ENCODE results near the gene ECHS1.
"Not testable (repeated sequence)": the region's sequence is repeated elsewhere in the genome, so short reads cannot be mapped to it uniquely, and the experiment has no call there.

Gene ECHS1

GRCh38 chr10:133399123-133399601 is 26.0 kb upstream of the ECHS1 start:
- DNase-seq (ENCODE audit: low read depth) = no peak

GRCh38 chr10:133397938-133398337 is 24.8 kb upstream of the ECHS1 start:
- peak; percentile 82 for DNase-seq (ENCODE audit: low read depth)

- DNase-seq (ENCODE audit: low read depth) = no peak
Measured at GRCh38 chr10:133396035-133396624, 23.0 kb upstream of the ECHS1 start.

- no peak for DNase-seq (ENCODE audit: low read depth)
Measured at GRCh38 chr10:133394801-133395221, 21.7 kb upstream of the ECHS1 start.

GRCh38 chr10:133394064-133394663 is 21.0 kb upstream of the ECHS1 start, which contains the start of gene MTG1:
Gene MTG1 (plus strand): TSS chr10:133394157. CDS start chr10:133394221, 64 bp downstream.
- peak; percentile 90 for DNase-seq (ENCODE audit: low read depth)

- no peak for DNase-seq (ENCODE audit: low read depth)
Measured at GRCh38 chr10:133393401-133394063, 20.4 kb upstream of the ECHS1 start.

- DNase-seq (ENCODE audit: low read depth) = no peak
Measured at GRCh38 chr10:133391761-133392518, 18.8 kb upstream of the ECHS1 start.

GRCh38 chr10:133391249-133391635 is 18.1 kb upstream of the ECHS1 start:
- DNase-seq (ENCODE audit: low read depth) = no peak

GRCh38 chr10:133390597-133391248 is 17.6 kb upstream of the ECHS1 start:
- no peak for DNase-seq (ENCODE audit: low read depth)

GRCh38 chr10:133388973-133389818 is 16.0 kb upstream of the ECHS1 start:
- DNase-seq (ENCODE audit: low read depth) = no peak

GRCh38 chr10:133388236-133388972 is 15.2 kb upstream of the ECHS1 start:
- no peak for DNase-seq (ENCODE audit: low read depth)

GRCh38 chr10:133386951-133387350 is 13.8 kb upstream of the ECHS1 start:
- DNase-seq (ENCODE audit: low read depth) = not testable (repeated sequence)

- no peak for DNase-seq (ENCODE audit: low read depth)
Measured at GRCh38 chr10:133385214-133385613, 12.1 kb upstream of the ECHS1 start.

- DNase-seq (ENCODE audit: low read depth) = no peak
Measured at GRCh38 chr10:133384071-133384470, 10.9 kb upstream of the ECHS1 start.

- DNase-seq (ENCODE audit: low read depth) = no peak
Measured at GRCh38 chr10:133383551-133383950, 10.4 kb upstream of the ECHS1 start.

GRCh38 chr10:133381036-133381435 is 7.9 kb upstream of the ECHS1 start:
- no peak for DNase-seq (ENCODE audit: low read depth)

- no peak for DNase-seq (ENCODE audit: low read depth)
Measured at GRCh38 chr10:133379801-133380666, 6.9 kb upstream of the ECHS1 start.

GRCh38 chr10:133379152-133379800 is 6.1 kb upstream of the ECHS1 start, which contains the start of gene PAOX:
Gene PAOX (plus strand): TSS chr10:133379262. CDS start chr10:133379317, 55 bp downstream.
- DNase-seq (ENCODE audit: low read depth) = peak; percentile 55
